Central memory CD8-positive, alpha-beta T cell (primary cell): ENCODE results near the gene CYP1A2.
A peak's percentile ranks its signal among the peaks of the same experiment; 100 is the strongest.

ENCODE experiments used
- ATAC-seq: fragments of 150-1000 bp; cut with Tn5 transposase; replicated peaks from 2 replicates; pipeline ENCODE4 v1.10.0; 2022; ENCODE audit warnings: mild to moderate bottlenecking, moderate FRiP score, moderate number of reproducible peaks; ENCODE audit not compliant: poor library complexity, severe bottlenecking; ENCODE audit errors: extremely low read depth
- DNase-seq, 2 donors: peaks; one replicate each; pipeline ENCODE4 v3.0.0; 2021; ENCODE audit warnings: low spot score in 2 of 2
- H3K27ac Mint-ChIP-seq: one replicate; pipeline ENCODE4 v1.8.0; 2022; ENCODE audit warnings: low read depth, mild to moderate bottlenecking, moderate library complexity, mixed read lengths
- H3K27me3 Mint-ChIP-seq: one replicate; pipeline ENCODE4 v1.8.0; 2022; ENCODE audit warnings: mixed read lengths
- H3K36me3 Mint-ChIP-seq: one replicate; pipeline ENCODE4 v1.8.0; 2022; ENCODE audit warnings: mild to moderate bottlenecking, moderate library complexity, mixed read lengths; ENCODE audit not compliant: insufficient read depth
- H3K4me1 Mint-ChIP-seq: one replicate; pipeline ENCODE4 v1.8.0; 2022; ENCODE audit warnings: mixed read lengths
- H3K4me3 Mint-ChIP-seq: one replicate; pipeline ENCODE4 v1.8.0; 2022; ENCODE audit warnings: mild to moderate bottlenecking, moderate library complexity, mixed read lengths
- H3K9me3 Mint-ChIP-seq: one replicate; pipeline ENCODE4 v1.8.0; 2022; ENCODE audit warnings: mixed read lengths

Gene CYP1A2, protein sequence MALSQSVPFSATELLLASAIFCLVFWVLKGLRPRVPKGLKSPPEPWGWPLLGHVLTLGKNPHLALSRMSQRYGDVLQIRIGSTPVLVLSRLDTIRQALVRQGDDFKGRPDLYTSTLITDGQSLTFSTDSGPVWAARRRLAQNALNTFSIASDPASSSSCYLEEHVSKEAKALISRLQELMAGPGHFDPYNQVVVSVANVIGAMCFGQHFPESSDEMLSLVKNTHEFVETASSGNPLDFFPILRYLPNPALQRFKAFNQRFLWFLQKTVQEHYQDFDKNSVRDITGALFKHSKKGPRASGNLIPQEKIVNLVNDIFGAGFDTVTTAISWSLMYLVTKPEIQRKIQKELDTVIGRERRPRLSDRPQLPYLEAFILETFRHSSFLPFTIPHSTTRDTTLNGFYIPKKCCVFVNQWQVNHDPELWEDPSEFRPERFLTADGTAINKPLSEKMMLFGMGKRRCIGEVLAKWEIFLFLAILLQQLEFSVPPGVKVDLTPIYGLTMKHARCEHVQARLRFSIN

DNA sequence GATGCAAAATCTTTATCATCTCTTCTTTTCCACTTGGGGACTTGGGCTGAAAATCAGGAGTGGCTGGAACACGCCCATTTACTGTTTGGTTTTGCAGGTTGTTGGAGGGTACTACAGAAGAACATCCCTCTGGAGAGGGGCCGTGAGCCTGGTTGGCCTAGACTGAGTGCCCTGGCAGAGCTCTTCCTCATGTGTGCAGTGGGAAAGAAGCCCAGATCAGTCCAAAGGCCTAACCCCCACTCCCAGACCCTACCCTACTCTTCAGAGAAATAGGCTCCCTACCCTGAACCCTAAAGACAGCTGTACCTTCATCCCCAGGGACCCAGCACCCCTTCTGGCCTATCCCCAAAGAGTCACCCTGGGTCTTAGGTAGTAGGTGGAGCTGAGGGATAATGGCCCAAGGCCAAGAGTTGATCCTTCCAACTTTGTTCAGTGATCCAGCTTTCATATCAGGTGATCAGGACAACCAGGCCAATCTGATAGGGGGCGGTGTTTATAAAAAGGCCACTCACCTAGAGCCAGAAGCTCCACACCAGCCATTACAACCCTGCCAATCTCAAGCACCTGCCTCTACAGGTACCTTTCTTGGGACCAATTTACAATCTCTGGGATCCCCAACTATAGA, at the start of gene CYP1A2:
Gene CYP1A2 (plus strand): TSS at position 524 of the 625 bp plus-strand sequence. CDS start 894 bp downstream, outside the sequence.
- H3K36me3 Mint-ChIP-seq, result peaks cover 2% of the 10 kb centered on the region
- no peak within 1 kb of the TSS for H3K27ac Mint-ChIP-seq
- DNase-seq (no peak), ATAC-seq (no peak)
- H3K4me3 Mint-ChIP-seq, result no peak within 1 kb of the TSS
- no peaks in the 10 kb centered on the region for H3K4me1 Mint-ChIP-seq
- H3K9me3 Mint-ChIP-seq, result no peaks in the 10 kb centered on the region
- H3K27me3 Mint-ChIP-seq, result no peaks in the 10 kb centered on the region

DNA sequence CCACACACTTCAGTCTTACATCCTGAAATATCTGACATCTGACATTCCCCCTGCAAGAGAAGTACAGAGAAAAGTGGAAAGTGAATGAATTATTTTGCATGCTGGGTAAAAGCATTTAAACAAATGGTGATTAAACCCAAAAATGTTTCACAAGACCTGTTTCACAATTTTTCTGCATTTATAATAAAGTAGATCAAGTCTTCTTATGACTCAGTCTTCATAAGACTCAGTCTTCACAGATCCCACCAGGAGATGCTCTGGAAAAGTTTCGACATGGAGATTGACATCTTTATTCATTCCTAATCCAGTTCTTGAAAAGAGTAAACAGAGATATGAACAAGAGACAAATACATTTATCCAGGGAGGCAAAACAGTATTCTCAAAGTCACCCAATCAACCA, 39.6 kb upstream of the CYP1A2 start:
- no peak for ATAC-seq
- Mint-ChIP-seq H3K36me3 (no peaks in the 10 kb centered on the region), H3K9me3 (no peaks in the 10 kb centered on the region), H3K27me3 (peaks cover 15% of the 10 kb centered on the region), H3K4me1 (peaks cover 8% of the 10 kb centered on the region), H3K4me3 (no peak overlapping the region), H3K27ac (no peak overlapping the region)
- DNase-seq, result no peak

DNA sequence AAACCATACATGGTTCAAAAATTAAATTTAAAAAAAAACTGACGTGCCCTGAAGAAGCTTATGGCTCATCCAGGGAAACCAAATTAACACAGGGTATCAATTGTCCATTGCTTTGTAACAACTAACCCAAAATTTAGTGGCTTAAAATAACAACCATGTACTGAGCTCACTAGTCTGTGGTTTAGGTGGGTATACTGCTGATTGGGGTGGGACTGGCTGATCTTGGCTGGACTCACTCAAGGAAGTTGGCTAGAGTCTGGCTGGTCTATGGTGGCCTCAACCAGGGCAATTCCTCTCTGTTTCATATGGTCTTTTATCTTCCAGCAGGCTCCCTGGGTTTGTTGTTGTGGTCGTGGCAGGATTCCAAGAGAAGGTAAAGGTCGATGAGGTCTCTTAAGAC, 38.8 kb upstream of the CYP1A2 start:
- no peak overlapping the region for H3K27ac Mint-ChIP-seq

DNA sequence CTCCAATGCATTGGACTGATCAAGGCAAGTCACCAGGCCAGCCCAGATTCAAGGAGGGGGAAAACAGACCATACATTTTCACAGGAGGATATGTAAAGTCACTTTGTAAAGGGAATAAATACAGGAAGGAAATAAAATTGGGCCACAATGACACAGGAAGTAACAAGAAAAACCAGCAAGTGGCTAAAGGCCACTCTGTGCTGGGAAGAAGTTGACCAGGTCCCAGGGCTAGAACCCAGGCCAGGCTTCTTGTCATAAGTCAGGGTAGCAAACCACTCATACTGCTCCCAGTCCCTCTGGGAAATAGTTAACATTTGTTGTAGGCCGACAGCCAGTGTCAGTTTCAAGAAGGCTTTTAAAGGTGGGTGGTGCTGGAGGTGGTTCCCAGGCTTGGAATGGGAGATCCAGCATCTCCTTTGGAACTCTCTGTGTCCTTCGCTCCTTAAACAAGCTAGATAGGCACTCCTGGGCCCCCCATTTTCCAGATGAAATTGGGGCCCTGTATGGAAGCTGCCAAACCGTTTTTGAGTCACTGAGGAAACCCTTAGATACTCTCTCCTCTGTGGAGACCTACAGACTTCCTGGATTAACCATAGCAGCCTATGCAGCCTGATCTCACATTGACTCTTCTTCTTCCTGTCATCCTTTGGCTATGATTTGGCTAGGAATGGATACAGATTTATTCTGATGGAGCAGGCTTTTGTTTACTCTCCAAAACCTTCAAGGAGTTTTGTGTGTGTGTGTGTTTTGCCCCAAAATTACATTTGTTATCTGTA, 38.1 kb upstream of the CYP1A2 start:
- DNase-seq (no peak), ATAC-seq (no peak)
- Mint-ChIP-seq H3K27ac (no peak overlapping the region), H3K4me3 (no peak overlapping the region), H3K27me3 (peaks cover 10% of the 10 kb centered on the region), H3K4me1 (peaks cover 8% of the 10 kb centered on the region), H3K36me3 (no peaks in the 10 kb centered on the region), H3K9me3 (no peaks in the 10 kb centered on the region)

More for the DNA sequence above, 38.8 kb upstream of the CYP1A2 start:
- no peak overlapping the region for H3K4me3 Mint-ChIP-seq
- H3K9me3 Mint-ChIP-seq, result no peaks in the 10 kb centered on the region
- peaks cover 15% of the 10 kb centered on the region for H3K27me3 Mint-ChIP-seq
- H3K4me1 Mint-ChIP-seq, result peaks cover 8% of the 10 kb centered on the region
- DNase-seq (no peak), ATAC-seq (no peak)
- no peaks in the 10 kb centered on the region for H3K36me3 Mint-ChIP-seq

DNA sequence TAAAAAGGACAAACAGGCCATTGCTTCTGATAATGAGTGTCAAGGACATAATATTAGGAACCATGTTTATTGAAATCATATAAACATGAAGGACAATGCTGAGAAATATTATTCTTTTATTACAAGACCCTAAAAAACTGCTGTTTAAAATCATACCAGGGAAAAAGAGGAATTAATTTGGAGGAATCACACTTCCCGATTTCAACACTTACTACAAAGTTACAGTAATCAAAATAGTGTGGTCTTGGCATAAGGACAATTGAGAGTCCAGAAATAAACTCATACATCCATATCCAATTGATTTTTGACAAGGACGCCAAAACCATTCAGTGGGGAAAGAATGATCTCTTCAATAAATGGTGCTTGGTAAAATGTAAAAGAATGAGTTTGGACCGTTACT, 36.3 kb upstream of the CYP1A2 start:
- Mint-ChIP-seq H3K4me1 (peaks cover 8% of the 10 kb centered on the region), H3K4me3 (no peak overlapping the region), H3K9me3 (no peaks in the 10 kb centered on the region), H3K36me3 (no peaks in the 10 kb centered on the region), H3K27me3 (no peaks in the 10 kb centered on the region), H3K27ac (no peak overlapping the region)
- DNase-seq (no peak), ATAC-seq (no peak)

DNA sequence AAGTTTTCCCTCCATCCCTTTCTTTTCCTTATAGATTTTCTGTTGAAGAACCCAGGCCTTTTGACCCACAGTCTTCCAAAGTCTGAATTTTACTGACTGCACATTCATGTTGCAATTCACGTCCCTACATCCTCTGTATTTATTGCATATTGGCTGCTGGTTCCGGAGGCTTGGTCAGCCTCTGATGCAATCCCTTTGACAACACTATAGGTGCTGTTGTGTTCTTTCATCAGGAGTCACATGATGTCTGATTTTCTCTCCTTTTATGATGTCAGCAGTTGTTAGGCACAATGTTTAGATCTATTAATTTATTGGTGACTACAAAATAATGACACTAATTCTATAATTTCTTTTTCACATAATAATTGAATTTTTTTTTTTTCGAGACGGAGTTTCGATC, 32.0 kb upstream of the CYP1A2 start:
- Mint-ChIP-seq H3K9me3 (no peaks in the 10 kb centered on the region), H3K27me3 (no peaks in the 10 kb centered on the region), H3K4me3 (no peak overlapping the region), H3K27ac (no peak overlapping the region), H3K4me1 (no peaks in the 10 kb centered on the region), H3K36me3 (no peaks in the 10 kb centered on the region)
- no peak for ATAC-seq
- DNase-seq, result no peak

- no peak overlapping the region for H3K27ac Mint-ChIP-seq
- ATAC-seq, result no peak
- H3K27me3 Mint-ChIP-seq, result peaks cover 10% of the 10 kb centered on the region
- peaks cover 11% of the 10 kb centered on the region for H3K4me1 Mint-ChIP-seq
- no peak for DNase-seq
- H3K9me3 Mint-ChIP-seq, result no peaks in the 10 kb centered on the region
- peaks cover 5% of the 10 kb centered on the region for H3K36me3 Mint-ChIP-seq
- no peak overlapping the region for H3K4me3 Mint-ChIP-seq
Observed at GRCh38 chr15:74722591-74722990, 26.1 kb upstream of the CYP1A2 start.

GRCh38 chr15:74723187-74723586, 25.5 kb upstream of the CYP1A2 start:
- DNase-seq, result no peak
- peaks cover 14% of the 10 kb centered on the region for H3K27me3 Mint-ChIP-seq
- no peaks in the 10 kb centered on the region for H3K9me3 Mint-ChIP-seq
- peaks cover 11% of the 10 kb centered on the region for H3K4me1 Mint-ChIP-seq
- peaks cover 5% of the 10 kb centered on the region for H3K36me3 Mint-ChIP-seq
- no peak overlapping the region for H3K27ac Mint-ChIP-seq
- no peak overlapping the region for H3K4me3 Mint-ChIP-seq
- no peak for ATAC-seq

DNA sequence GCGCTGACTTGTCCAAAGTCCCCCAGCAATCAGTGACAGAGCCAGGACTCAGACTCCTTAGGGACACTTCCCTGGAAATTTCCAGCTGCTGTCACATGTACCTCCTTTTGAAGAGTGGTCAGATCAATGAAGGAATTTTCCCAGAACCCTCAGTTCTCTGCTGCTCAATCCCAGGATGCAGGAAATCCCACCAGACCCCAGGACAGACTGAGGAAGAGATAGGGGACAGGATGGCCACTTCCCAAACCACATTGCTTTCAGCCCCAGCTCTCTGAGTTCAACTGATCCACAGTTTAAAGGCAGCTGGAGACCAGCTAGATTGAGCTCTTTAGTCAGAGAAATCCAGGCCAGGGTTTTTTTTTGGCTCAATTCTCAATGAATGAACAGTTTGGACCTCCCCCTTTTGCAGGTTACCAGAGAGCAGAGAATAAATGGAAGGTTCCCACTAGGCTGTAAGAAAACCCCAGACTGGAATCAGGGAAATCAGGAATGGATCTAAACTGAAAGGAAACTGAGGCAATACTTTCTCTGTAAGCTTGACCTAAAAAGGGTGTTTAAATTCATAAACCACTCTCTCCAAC, 24.8 kb upstream of the CYP1A2 start:
- ATAC-seq, result peak; percentile 26
- H3K27ac Mint-ChIP-seq, result no peak overlapping the region

DNA sequence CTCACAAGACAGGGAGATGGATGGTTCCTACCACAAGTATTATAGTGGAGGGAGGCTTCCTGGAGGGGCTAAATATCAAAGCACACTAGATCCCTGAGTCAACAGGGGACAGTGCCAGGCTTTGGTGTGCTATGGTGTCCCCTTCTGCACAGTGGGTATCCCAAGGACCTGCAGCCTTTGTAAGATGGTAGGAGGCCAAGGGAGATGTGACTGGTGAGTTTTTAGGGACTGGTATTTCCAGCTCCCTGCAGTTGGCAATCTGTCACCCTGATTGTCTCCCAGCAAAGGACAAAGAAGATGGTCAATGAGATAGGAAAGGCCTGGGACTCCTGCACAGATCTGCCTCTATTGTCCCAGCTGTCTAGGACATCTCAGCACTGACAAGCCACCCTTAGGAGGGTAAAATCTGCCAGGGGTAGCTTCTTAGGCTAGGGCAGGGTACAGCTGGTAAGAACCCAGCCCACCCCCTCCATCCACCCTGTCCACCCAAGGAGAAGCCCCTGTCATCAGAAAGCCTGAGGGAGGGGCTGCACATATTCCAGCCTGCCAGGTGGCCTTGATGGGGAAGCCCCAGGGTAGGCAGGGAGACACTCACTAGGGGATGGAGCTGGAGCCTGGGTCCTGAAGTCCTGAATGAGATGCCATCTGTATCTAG, 23.9 kb upstream of the CYP1A2 start:
- ATAC-seq, result no peak
- H3K9me3 Mint-ChIP-seq, result no peaks in the 10 kb centered on the region
- H3K4me3 Mint-ChIP-seq, result peak overlapping the region; percentile 79
- DNase-seq, result no peak
- H3K4me1 Mint-ChIP-seq, result peaks cover 11% of the 10 kb centered on the region
- H3K27ac Mint-ChIP-seq, result no peak overlapping the region
- H3K27me3 Mint-ChIP-seq, result peaks cover 16% of the 10 kb centered on the region
- peaks cover 5% of the 10 kb centered on the region for H3K36me3 Mint-ChIP-seq

More for the DNA sequence above, 24.8 kb upstream of the CYP1A2 start:
- Mint-ChIP-seq H3K27me3 (peaks cover 14% of the 10 kb centered on the region), H3K36me3 (peaks cover 5% of the 10 kb centered on the region), H3K4me1 (peaks cover 11% of the 10 kb centered on the region), H3K9me3 (no peaks in the 10 kb centered on the region), H3K4me3 (peak overlapping the region; percentile 79)
- DNase-seq, result no peak

DNA sequence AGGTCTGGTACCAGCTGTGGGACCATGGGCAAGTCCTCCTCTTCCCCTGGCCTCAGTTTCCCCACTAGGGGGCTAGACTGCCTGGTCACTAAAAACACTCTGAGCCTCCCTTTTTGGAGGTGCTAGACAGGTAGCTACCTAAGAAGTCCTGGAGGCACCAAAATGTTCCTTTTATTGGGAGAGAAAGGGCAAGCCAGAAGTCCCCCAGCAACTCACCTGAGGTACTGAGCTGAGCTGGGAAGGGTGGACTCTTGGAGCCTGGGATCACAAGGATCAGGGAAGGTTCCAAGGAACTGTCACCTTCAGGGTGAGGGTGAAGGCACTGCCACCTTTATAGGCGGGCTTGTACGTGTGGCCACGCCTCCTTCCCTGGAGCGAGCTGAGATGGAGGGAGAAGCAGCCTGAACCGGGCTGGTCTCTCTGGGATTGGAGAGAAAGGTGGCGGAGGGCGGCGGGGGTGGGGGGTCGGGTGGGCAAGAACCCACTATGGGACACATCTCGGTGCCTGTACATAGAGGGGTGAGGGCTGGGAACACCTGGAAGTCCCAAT, 23.3 kb upstream of the CYP1A2 start, which contains the start of gene CYP1A1:
Gene CYP1A1 (minus strand): TSS at position 304 of the 550 bp plus-strand sequence. CDS start 2,431 bp downstream, outside the sequence.
- DNase-seq (no peak), ATAC-seq (peak; percentile 39)
- Mint-ChIP-seq H3K9me3 (no peaks in the 10 kb centered on the region), H3K36me3 (peaks cover 5% of the 10 kb centered on the region), H3K27me3 (peaks cover 22% of the 10 kb centered on the region), H3K4me1 (peaks cover 11% of the 10 kb centered on the region), H3K27ac (no peak within 1 kb of the TSS), H3K4me3 (peak within 1 kb of the TSS; percentile 79)
